GM12878 (cell line): Measurements from ENCODE around the gene MDK. TPM values are rescaled to one million over a fixed set of nuclear protein-coding genes. Genes with fewer than 3 reads are reported as not detected.

Source experiments
- ATAC-seq: fragments of 200-7000 bp; cut with Tn5 transposase; 3 replicates; pipeline ENCODE4 v1.9.1; 2020; ENCODE audit warnings: mild to moderate bottlenecking, moderate library complexity
- BruUV-seq: library from RNA; stranded (reverse); fragments of 400-500 nt; replicated peaks from 2 replicates; lab custom pipeline; 2021; lab: Mats Ljungman, UMichigan
- CTCF ChIA-PET: fragments of 300-600 bp; sonication (Branson Sonifier 250); formaldehyde crosslinking; extraction: SDS; loops from one replicate; lab custom pipeline; 2021; ENCODE audit warnings: inconsistent platforms; lab: Yijun Ruan, JAX
- POLR2A ChIA-PET: fragments of 350-600 bp; formaldehyde crosslinking; extraction: SDS; loops from one replicate; lab custom pipeline; 2021; ENCODE audit warnings: inconsistent platforms; lab: Charles Lee
- RAD21 ChIA-PET: fragments of 300-600 bp; sonication (Branson Sonifier 250); formaldehyde crosslinking; loops from one replicate; lab custom pipeline; 2023; ENCODE audit warnings: antibody characterized with exemption; ENCODE audit not compliant: unreplicated experiment; lab: Charles Lee
- SMC1A ChIA-PET: fragments of 300-600 bp; sonication (Branson Sonifier 250); formaldehyde crosslinking; loops from one replicate; lab custom pipeline; 2023; ENCODE audit not compliant: unreplicated experiment, uncharacterized antibody; lab: Charles Lee
- DNase-seq: peaks from one replicate; pipeline ENCODE4 v3.0.0-alpha.2; 2011; ENCODE audit warnings: low read depth, low spot score
- FAIRE-seq: peaks from 3 replicates; lab custom pipeline; 2011; peaks lifted over from hg19 to GRCh38; lab: Jason Lieb, UNC
- H2AFZ ChIP-seq: 2 replicates; pipeline ENCODE4 v1.6.0; 2011; ENCODE audit warnings: low read depth, low read length, control low read depth; ENCODE audit not compliant: control insufficient read depth
- H3K27ac ChIP-seq: 2 replicates; pipeline ENCODE4 v1.5.1; 2011; ENCODE audit warnings: control low read depth; ENCODE audit not compliant: control insufficient read depth, insufficient read depth
- H3K27me3 ChIP-seq, 2 experiments: replicated peaks in 1 of 2; 2 replicates each; pipeline versions ENCODE4 v1.6.0 to v1.6.1; 2011; ENCODE audit warnings: low read length in 1 of 2; ENCODE audit not compliant: control insufficient read depth in 2 of 2, insufficient read depth in 2 of 2
- H3K36me3 ChIP-seq, 2 experiments: 2 replicates each; pipeline ENCODE4 v1.5.1; 2011; ENCODE audit warnings: low read length in 1 of 2; ENCODE audit not compliant: control insufficient read depth in 2 of 2, insufficient read depth in 2 of 2
- H3K4me1 ChIP-seq: 2 replicates; pipeline ENCODE4 v1.6.1; 2011; ENCODE audit warnings: mild to moderate bottlenecking, low read length, moderate library complexity, mixed read lengths; ENCODE audit not compliant: control insufficient read depth, insufficient read depth
- H3K4me2 ChIP-seq: 2 replicates; pipeline ENCODE4 v1.6.0; 2011; ENCODE audit warnings: control low read depth; ENCODE audit not compliant: control insufficient read depth, insufficient read depth
- H3K4me3 ChIP-seq: fragments of 200-600 bp; sonication (generic); 2 replicates; pipeline ENCODE4 v1.5.1; 2016
- H3K79me2 ChIP-seq: 2 replicates; pipeline ENCODE4 v1.6.0; 2011; ENCODE audit warnings: low read length; ENCODE audit not compliant: control insufficient read depth, insufficient read depth
- H3K9ac ChIP-seq: 2 replicates; pipeline ENCODE4 v1.8.0; 2011; ENCODE audit warnings: low read length, control low read depth, mixed read lengths; ENCODE audit not compliant: control insufficient read depth, insufficient read depth
- H3K9me3 ChIP-seq: replicated peaks from 3 replicates; pipeline ENCODE4 v1.5.1; 2011; ENCODE audit warnings: mild to moderate bottlenecking, low read length; ENCODE audit not compliant: control insufficient read depth, insufficient read depth
- H4K20me1 ChIP-seq: 2 replicates; pipeline ENCODE4 v1.6.0; 2011; ENCODE audit not compliant: control insufficient read depth, insufficient read depth
- WGBS: methylation state at CpG from one replicate; pipeline ENCODE4 v1.1.6; 2016; ENCODE audit warnings: low lambda C conversion rate; ENCODE audit not compliant: insufficient replicate concordance, insufficient coverage; ENCODE audit errors: missing lambda C conversion rate; 5-methylcytosine and 5-hydroxymethylcytosine counted together
- in situ Hi-C: fragments of 300-500 bp; cut with MboI; formaldehyde crosslinking; loops from 9 replicates; pipeline ENCODE4 v1.14.3; 2018; ENCODE audit warnings: mixed read lengths
- intact Hi-C: fragments of 100-400 bp; cut with micrococcal nuclease; formaldehyde crosslinking; loops from one replicate; pipeline ENCODE4 v1.14.2; 2022; ENCODE audit not compliant: unreplicated experiment
- polyA plus RNA-seq, 11 experiments: library from polyadenylated mRNA; depleted of rRNA in 4 of 11; unstranded in 6 of 11; stranded (reverse) in 5 of 11; fragments of >200 nt; fragmentation: Nextera tagmentation in 4 of 11; fragmentation: Illumina TruSeq in 1 of 11; extraction: Ambion mirVana in 4 of 11; extraction: Trizol in 1 of 11; gene quantifications; 1 replicate in 1 of 11; 2 replicates in 10 of 11; pipeline versions ENCODE4 v1.2.1 to v1.2.3, GENCODE V29; 2011 to 2016; ENCODE audit warnings: inconsistent platforms in 2 of 11, missing spikeins in 2 of 11, low read depth in 1 of 11
- total RNA-seq, 4 experiments: library from RNA; depleted of rRNA in 3 of 4; stranded (reverse); fragments of >200 nt in 3 of 4; fragmentation: Illumina TruSeq in 1 of 4; extraction: Trizol in 1 of 4; gene quantifications; 2 replicates each; pipeline versions ENCODE4 v1.2.1 to v1.2.3, GENCODE V29; 2013 to 2021
- TF ChIP-seq, protein P1 (sequence below): fragments of 450-650 bp; IDR thresholded peaks from 2 replicates; pipeline ENCODE4 v1.6.1; 2018; ENCODE audit warnings: mild to moderate bottlenecking, low read depth, moderate library complexity; ENCODE audit not compliant: partially characterized antibody
- TF ChIP-seq, protein P2 (sequence below): fragments of 450-650 bp; IDR thresholded peaks from 2 replicates; pipeline ENCODE4 v1.6.1; 2016; ENCODE audit warnings: mild to moderate bottlenecking, moderate library complexity, borderline replicate concordance

Gene MDK
- total and polyA plus RNA-seq, 10 of the 15 experiments (the other 5 are each of a cell fraction or from before 2014, with no cell fraction given) = 0.77 to 17.8 (median 9.9) TPM

DNA sequence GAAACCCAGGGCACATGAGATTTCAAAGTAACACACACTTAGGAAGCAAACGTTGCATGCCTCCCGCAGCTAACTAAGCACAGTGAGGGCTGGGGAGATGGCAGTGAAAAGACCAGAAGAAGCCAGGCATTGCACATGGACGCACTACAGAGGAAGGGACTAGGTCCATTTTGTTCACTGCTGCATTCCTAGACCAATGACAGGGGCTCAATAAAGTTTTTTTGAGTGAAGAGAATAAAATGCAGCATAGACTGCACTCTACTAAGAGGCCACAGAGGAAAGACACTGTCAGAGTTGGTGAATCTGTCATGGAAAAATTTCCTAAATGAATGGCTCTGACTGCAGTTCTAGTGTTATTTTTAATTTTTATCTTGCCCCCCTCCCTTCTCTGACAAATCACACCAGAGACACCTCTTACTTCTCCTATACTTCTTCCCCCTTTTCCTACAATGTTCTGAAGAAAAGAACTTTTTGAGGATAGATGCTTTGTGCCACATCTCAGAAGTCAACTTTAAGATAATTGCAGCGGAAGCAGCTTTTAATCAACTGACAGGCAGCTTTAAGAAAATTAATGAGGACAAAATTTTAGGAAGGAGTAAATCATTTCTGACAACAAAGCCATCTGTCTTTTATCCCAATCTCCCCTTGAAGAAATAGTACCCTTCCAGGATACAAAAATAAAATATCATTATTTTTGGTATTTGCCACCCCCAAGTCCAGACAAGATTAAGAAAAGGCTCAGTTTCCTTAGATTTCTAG lies 44.9 kb downstream of the MDK start:
- no peaks in the 10 kb centered on the region for H3K27me3 ChIP-seq
- H3K9me3 ChIP-seq = no peaks in the 10 kb centered on the region
- intact Hi-C loops = no loop called here
- ChIA-PET CTCF (no interaction called here), SMC1A (no interaction called here), POLR2A (no interaction called here), RAD21 (no interaction called here)
- no peak overlapping the region for H3K27ac ChIP-seq
- H4K20me1 ChIP-seq = no peaks in the 10 kb centered on the region
- no peaks in the 10 kb centered on the region for H3K79me2 ChIP-seq
- no peak overlapping the region for H3K4me2 ChIP-seq
- ATAC-seq (no peak), DNase-seq (no peak), FAIRE-seq (no peak)
- H3K36me3 ChIP-seq = peaks cover 2 to 7% of the 10 kb centered on the region in 2 experiments; a peak in 2 of 4 replicates
- H3K4me1 ChIP-seq = no peaks in the 10 kb centered on the region
- no peak overlapping the region for H3K9ac ChIP-seq
- H3K4me3 ChIP-seq = no peak overlapping the region
- no TSS peak for BruUV-seq
- TF ChIP-seq, protein P1, sequence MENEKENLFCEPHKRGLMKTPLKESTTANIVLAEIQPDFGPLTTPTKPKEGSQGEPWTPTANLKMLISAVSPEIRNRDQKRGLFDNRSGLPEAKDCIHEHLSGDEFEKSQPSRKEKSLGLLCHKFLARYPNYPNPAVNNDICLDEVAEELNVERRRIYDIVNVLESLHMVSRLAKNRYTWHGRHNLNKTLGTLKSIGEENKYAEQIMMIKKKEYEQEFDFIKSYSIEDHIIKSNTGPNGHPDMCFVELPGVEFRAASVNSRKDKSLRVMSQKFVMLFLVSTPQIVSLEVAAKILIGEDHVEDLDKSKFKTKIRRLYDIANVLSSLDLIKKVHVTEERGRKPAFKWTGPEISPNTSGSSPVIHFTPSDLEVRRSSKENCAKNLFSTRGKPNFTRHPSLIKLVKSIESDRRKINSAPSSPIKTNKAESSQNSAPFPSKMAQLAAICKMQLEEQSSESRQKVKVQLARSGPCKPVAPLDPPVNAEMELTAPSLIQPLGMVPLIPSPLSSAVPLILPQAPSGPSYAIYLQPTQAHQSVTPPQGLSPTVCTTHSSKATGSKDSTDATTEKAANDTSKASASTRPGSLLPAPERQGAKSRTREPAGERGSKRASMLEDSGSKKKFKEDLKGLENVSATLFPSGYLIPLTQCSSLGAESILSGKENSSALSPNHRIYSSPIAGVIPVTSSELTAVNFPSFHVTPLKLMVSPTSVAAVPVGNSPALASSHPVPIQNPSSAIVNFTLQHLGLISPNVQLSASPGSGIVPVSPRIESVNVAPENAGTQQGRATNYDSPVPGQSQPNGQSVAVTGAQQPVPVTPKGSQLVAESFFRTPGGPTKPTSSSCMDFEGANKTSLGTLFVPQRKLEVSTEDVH = no peak
- TF ChIP-seq, protein P2, sequence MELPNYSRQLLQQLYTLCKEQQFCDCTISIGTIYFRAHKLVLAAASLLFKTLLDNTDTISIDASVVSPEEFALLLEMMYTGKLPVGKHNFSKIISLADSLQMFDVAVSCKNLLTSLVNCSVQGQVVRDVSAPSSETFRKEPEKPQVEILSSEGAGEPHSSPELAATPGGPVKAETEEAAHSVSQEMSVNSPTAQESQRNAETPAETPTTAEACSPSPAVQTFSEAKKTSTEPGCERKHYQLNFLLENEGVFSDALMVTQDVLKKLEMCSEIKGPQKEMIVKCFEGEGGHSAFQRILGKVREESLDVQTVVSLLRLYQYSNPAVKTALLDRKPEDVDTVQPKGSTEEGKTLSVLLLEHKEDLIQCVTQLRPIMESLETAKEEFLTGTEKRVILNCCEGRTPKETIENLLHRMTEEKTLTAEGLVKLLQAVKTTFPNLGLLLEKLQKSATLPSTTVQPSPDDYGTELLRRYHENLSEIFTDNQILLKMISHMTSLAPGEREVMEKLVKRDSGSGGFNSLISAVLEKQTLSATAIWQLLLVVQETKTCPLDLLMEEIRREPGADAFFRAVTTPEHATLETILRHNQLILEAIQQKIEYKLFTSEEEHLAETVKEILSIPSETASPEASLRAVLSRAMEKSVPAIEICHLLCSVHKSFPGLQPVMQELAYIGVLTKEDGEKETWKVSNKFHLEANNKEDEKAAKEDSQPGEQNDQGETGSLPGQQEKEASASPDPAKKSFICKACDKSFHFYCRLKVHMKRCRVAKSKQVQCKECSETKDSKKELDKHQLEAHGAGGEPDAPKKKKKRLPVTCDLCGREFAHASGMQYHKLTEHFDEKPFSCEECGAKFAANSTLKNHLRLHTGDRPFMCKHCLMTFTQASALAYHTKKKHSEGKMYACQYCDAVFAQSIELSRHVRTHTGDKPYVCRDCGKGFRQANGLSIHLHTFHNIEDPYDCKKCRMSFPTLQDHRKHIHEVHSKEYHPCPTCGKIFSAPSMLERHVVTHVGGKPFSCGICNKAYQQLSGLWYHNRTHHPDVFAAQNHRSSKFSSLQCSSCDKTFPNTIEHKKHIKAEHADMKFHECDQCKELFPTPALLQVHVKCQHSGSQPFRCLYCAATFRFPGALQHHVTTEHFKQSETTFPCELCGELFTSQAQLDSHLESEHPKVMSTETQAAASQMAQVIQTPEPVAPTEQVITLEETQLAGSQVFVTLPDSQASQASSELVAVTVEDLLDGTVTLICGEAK = 0 out of 2 replicates have a peak, but pooled peaks have one; percentile 22
- in situ Hi-C loops = no loop called here
- 78% methylated on average over 4 of the region's 4 CpGs for WGBS
- H2AFZ ChIP-seq = no peak overlapping the region
